D341Med (cell line): ENCODE results near the gene MPC2.
"Not testable (repeated sequence)": the region's sequence is repeated elsewhere in the genome, so short reads cannot be mapped to it uniquely, and the experiment has no call there.

Source experiments
- DNase-seq: peaks from one replicate; pipeline ENCODE4 v3.0.0; 2012; ENCODE audit warnings: low spot score

MPC2 gene

GRCh38 chr1:167905182-167905581, 31.7 kb downstream of the MPC2 start:
- no peak for DNase-seq

DNA sequence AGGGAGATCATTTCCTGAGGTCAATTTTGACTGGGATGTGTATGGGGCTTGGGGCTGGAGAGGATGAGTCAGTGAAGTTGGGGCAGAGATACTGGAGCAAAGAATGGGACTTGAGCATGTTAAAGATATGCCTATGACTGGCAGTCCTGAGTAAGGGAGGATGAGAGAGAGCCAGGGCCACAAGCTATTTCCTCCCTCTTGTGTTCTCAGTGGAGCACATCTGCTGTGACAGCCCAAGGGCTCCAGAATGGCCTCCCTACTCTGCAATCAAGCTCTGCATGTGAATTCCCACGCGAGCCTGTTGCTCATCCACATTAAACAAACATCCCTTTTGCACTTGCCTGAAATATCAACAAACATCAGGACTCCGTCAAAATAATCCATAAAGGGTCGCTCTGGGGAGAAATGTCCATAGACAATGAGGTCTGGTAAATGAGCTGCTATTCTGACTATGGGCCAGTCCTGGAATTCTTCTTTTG, 32.2 kb downstream of the MPC2 start:
- no peak for DNase-seq

- no peak for DNase-seq
These were observed 36.0 kb downstream of the MPC2 start for GRCh38 chr1:167900907-167901306.

DNA sequence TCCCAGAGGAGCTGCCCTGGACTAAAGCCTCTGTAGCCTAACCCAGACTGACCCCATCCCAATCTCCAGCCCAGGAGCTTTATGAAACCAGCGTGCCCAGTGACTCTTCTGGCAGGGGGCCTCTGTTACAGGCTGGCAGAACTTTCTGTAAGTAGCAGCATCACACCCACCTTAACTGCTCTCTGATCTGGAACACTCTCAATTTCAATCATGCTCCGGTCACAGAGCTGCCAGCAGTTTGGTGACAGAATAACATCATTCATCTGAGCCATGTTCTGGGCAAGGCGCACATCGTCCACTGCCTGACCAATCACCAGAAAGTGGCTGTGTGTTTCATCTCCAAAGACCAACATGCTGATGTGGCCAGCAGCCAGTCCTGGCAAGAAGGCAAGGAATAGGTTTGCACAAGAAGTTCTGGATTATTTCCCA, 37.6 kb downstream of the MPC2 start:
- DNase-seq = no peak

- DNase-seq = no peak
These were observed 38.2 kb downstream of the MPC2 start for GRCh38 chr1:167898578-167899222.

DNA sequence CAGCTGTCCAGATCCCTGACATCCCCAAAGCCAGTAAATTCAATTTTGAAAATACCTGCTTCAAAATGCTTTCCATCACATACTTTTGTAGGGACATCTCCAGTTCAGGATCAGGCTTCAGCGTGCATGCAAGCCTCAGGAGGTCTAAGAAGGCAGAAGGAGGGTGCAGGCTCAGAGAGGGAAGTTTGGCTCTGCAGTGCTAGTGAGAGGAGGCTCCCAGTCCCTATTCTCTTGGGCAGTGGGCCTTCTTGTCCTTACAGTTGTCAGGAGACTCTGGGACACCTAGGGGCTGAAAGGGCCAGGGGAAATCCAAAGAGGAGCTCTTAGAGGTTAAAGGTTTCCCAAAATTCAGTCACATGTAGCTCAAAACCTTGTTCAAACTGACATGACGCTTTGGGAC, 43.1 kb downstream of the MPC2 start:
- no peak for DNase-seq

DNA sequence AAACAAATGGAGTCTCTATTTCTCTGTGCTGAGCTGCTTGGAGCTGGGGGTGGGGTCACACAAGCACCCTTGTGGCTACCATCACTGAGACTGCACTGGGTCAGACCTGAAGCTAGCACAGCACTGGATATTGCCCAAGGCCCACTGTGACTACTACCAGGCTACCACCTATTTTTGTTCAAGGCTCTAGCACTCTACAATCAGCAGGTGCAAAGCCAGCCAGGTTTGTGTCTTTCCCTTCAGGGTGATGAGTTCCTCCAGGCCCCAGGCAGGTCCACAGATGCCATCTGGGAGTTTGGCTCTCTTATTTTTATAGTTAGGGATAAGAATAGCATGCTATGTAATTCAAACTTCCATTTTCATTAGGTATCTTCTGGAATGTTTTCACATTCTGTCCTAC, 46.5 kb downstream of the MPC2 start:
- no peak for DNase-seq

DNA sequence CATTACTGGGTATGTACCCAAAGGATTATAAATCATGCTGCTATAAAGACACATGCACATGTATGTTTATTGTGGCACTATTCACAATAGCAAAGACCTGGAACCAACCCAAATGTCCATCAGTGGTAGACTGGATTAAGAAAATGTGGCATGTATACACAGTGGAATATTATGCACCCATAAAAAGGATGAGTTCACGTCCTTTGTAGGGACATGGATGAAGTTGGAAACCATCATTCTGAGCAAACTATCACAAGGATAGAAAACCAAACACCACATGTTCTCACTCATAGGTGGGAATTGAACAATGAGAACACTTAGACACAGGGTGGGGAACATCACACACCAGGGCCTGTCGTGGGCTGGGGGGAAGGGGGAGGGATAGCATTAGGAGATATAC, 49.7 kb downstream of the MPC2 start:
- not testable (repeated sequence) for DNase-seq

- no peak for DNase-seq
These were observed 54.5 kb downstream of the MPC2 start for GRCh38 chr1:167882376-167882775.

DNA sequence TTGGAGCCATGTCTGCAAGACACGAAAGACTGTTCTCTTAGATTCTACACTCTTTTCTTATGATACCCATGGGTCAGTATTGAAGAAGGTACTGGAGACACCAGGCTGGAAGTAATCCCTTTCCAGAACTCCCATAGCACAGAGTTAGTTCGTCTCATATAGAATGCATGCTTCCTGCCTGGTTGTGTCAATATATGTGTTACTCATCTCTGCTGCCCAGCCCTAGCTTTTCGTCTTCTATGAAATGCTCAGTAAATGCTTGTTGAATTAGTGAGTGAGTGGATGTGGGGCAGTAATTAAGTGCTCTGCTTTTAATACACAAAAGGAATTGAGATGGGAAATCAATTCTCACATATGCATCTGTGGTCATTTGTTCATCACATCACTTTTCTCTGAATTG, 55.1 kb downstream of the MPC2 start:
- DNase-seq = no peak

GRCh38 chr1:167881069-167881468, 55.8 kb downstream of the MPC2 start:
- no peak for DNase-seq

DNA sequence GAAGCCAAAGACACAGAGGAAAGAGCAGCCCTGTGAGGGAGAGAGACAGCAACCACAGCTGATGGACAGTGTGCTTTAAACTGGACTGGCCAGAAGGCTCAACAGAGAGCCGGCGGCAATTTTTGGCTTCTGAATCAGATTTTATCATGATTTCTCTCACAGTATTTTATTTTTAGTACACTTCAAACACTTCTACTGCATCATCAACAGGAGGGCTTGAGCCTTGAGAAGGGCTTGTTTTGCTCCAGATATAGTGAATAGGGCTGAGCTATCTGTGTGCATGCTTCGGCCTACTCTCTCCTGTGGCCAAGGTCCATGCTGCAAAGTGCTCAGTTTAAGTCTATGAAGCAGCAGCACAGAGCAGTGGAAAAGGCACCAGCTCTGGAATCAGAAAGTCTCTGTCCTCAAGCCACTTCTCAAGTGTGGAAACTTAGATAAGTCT, 56.3 kb downstream of the MPC2 start:
- no peak for DNase-seq

- no peak for DNase-seq
These were observed 57.4 kb downstream of the MPC2 start for GRCh38 chr1:167879508-167879907.

DNA sequence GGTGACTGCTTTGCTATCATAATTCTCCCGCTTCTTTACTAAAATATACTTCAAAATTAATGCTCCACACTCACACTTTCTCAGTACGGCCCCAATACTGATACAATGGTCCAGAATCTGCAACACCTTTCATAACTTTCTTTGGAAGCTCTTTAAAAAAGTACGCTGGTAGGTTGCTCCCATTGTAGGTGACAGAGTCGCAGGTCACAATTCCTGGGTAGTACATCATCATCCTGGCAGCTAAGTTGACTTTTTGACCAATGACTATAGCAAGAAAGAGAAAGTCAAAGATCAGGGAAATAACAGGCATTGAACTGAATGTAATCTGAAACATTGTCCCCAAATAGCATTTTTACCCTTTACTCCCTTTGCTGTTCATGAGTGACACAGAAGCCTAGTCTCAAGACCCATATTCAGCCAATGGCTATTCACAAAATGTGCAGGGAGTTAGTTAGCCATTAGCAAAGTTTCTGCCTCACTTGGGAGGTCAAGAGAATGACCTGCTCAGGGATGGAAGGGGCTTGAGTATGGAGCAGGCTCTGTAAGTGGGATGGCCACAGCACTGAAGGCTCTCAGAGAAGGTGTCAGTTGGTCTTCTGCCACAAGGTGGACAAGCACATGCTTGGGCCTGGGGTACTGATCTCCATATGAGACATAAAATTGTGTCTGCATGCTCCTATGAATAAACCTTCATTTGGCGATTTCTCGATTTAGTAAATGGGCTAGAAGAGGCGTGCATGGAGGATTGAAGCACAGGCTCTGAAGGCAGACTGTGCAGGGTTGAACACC, 58.3 kb downstream of the MPC2 start:
- DNase-seq = no peak

- no peak for DNase-seq
These were observed 60.2 kb downstream of the MPC2 start for GRCh38 chr1:167876597-167877175.

DNA sequence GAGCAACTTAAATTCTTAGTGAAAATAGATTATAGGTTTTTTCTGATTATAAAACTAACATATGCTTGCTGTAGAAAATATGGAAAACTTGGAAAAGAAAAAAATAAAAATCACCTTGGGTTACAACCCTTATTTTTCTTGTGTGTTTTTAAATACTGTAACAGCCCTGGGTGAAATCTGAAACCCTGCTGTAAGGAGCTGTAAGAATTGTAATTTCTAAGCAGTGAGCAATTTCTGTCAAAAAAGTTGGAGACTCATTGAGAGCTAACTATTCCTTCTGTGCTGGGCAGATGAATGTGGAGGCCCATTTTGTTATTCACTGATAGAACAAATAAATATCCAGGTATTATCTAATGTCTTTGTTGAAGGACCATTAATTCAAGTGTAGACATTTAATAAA, 65.5 kb downstream of the MPC2 start:
- DNase-seq = no peak

DNA sequence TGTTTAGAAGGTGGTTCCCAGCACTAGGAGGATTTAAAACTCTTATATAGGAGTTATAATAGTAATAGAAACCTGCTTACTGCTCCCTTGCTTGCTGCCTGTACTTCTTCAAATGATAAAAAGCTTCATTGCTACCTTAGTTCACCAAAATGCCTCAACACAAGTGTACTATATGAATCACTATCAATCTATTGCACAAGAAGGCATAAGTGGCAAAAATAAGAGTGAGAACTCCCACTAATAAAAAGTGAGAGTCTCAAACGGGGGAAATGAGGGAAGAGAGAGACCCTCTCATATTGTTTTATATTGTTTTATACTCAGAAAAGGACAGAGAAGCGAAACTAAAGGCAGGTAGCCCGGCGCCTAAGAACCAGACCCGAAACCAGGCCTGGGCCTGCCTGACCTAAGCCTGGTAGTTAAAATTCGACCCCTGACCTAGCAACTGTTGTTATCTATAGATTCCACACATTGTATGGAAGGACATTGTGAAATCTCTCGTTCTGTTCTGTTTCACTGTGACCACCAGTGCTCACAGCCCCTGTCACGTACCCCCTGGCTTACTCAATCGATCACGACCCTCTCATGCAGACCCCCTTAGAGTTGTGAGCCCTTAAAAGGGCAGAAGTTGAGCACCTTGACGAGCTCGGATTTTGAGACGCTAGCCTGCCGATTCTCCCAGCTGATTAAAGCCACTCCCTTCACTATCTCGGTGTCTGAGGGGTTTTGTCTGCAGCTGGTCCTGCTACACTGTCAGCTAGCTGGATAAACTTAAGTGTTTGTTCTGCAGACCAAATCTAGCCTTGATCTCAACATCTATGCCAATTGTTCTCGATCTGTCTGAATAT, 67.5 kb downstream of the MPC2 start:
- not testable (repeated sequence) for DNase-seq

DNA sequence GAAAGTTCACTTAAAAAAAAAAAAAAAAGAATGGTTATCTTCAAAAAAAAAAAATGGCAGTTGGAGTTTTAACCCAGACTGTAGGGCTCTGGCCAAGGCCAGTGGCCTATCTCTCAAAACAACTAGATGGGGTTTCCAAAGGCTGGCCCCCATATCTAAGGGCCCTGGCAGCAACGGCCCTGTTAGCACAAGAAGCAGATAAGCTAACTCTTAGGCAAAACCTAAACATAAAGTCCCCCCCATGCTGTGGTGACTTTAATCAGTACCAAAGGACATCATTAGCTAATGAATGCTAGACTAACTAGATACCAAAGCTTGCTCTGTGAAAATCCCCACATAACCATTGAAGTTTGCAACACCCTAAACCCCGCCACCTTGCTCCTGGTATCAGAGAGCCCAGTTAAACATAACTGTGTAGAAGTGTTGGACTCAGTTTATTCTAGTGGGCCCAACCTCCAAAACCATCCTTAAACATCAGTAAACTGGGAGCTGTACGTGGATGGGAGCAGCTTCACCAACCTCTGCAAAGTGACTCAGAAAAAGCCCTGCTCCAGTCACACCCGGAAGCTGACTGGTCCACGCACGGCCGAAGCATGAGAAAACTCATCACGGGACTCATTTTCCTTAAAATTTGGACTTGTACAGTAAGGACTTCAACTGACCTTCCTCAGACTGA, 70.0 kb downstream of the MPC2 start:
- not testable (repeated sequence) for DNase-seq
